Measurements from ENCODE around the gene MYH15. TPM values are rescaled to one million over a fixed set of nuclear protein-coding genes. Genes with fewer than 3 reads are reported as not detected.

Gene MYH15
- total RNA-seq, 4 donors from 2014 or later: under 0.01 to 0.22 TPM; not detected in 2

DNA sequence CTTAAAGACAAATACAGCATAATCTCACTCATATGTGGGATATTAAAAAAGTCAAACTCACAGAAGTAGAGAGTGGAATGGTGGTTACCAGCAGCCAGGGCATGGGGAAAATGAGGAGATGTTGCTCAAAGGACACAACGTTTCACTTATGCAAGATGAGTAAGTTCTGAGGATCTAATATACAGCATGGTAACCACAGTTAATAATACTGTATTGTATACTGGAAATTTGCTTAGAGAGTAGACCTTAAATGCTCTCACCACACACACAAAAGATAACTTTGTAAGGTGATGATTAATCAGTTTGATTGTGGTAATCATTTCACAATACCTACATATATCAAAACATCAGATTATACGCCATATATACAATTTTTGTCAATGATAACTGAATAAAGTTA, 60.0 kb downstream of the MYH15 start:
- DNase-seq (ENCODE audit: low spot score in 2 of 2): no peak
- H3K4me3 ChIP-seq: no peak overlapping the region
- no peaks in the 10 kb centered on the region for H3K27me3 ChIP-seq
- TF ChIP-seq POLR2A (IDR thresholded peaks at IDR 0.05) (no peak), EP300 (IDR thresholded peaks at IDR 0.05) (no peak)
- TF ChIP-seq, protein P1, sequence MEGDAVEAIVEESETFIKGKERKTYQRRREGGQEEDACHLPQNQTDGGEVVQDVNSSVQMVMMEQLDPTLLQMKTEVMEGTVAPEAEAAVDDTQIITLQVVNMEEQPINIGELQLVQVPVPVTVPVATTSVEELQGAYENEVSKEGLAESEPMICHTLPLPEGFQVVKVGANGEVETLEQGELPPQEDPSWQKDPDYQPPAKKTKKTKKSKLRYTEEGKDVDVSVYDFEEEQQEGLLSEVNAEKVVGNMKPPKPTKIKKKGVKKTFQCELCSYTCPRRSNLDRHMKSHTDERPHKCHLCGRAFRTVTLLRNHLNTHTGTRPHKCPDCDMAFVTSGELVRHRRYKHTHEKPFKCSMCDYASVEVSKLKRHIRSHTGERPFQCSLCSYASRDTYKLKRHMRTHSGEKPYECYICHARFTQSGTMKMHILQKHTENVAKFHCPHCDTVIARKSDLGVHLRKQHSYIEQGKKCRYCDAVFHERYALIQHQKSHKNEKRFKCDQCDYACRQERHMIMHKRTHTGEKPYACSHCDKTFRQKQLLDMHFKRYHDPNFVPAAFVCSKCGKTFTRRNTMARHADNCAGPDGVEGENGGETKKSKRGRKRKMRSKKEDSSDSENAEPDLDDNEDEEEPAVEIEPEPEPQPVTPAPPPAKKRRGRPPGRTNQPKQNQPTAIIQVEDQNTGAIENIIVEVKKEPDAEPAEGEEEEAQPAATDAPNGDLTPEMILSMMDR (IDR thresholded peaks at IDR 0.05): no peak
- peaks cover 0 to 24% (median 4%) of the 10 kb centered on the region in 4 donors for H3K9me3 ChIP-seq
- H3K27ac ChIP-seq: no peak overlapping the region
- no peaks in the 10 kb centered on the region for H3K4me1 ChIP-seq
- H3K36me3 ChIP-seq: no peaks in the 10 kb centered on the region
- WGBS, 2 donors: 39 to 43% methylated on average over 2 of the region's 2 CpGs

DNA sequence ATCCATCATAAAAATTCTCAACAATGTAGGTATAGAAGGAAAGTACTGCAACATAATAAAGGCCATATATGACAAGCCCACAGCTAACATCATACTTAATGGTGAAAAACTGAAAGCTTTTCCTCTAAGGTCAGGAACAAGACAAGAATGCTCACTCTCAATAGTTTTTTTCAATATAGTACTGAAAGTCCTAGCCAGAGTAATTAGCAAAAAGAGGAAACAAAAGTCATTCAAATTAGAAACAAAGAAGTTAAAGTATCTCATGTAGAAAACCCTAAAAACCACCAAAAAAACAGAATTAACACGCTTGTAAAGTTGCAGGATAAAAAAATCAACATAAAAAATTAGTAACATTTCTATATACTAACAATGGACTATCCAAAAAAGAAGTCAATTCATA, 61.8 kb downstream of the MYH15 start:
- H3K36me3 ChIP-seq: no peaks in the 10 kb centered on the region
- 67 to 72% methylated on average over 1 of the region's 1 CpG for WGBS, 2 donors
- no peak overlapping the region for H3K27ac ChIP-seq
- H3K4me1 ChIP-seq: no peaks in the 10 kb centered on the region
- DNase-seq (ENCODE audit: low spot score in 2 of 2): no peak
- H3K27me3 ChIP-seq: no peaks in the 10 kb centered on the region
- TF ChIP-seq, protein P1 (IDR thresholded peaks at IDR 0.05): no peak
- TF ChIP-seq POLR2A (IDR thresholded peaks at IDR 0.05): no peak
- TF ChIP-seq EP300 (IDR thresholded peaks at IDR 0.05): no peak
- peaks cover 0 to 24% (median 4%) of the 10 kb centered on the region in 4 donors for H3K9me3 ChIP-seq
- no peak overlapping the region for H3K4me3 ChIP-seq

DNA sequence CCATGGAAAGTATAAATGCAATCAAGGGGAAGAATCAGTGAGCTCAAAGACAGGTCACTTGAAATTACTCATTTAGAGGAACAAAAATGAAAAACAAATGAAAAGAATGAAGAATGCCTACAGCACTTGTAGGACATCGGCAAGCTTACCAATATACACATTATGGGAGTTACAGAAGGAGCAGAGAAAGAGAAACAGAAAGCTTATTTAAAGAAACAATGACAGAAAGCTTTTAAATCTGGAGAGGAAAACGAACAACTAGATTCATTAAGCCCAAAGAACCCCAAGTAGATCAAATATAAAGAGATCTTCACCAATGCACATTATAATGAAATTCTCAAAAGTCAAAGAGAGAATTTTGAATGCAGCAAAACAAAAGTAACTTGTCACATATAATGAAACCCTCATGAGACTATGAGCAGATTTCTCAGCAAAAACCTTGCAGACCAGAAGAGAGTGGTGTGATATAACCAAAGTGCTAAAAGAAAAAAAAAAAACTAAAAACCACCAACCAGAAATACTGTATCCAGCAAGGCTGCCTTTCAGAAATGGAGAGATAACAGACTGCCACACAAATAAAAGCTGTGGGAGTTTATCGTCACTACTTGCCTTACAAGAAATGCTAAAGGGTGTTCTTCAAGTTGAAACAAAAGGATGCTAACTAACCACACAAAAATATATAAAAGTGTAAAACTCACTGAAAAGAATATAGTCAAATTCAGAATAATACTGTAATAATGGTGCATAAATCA, 63.1 kb downstream of the MYH15 start:
- TF ChIP-seq POLR2A (IDR thresholded peaks at IDR 0.05) (no peak), EP300 (IDR thresholded peaks at IDR 0.05) (no peak)
- TF ChIP-seq, protein P1 (IDR thresholded peaks at IDR 0.05): no peak
- H3K9me3 ChIP-seq: peaks cover 0 to 24% (median 4%) of the 10 kb centered on the region in 4 donors
- no peak overlapping the region for H3K27ac ChIP-seq
- H3K36me3 ChIP-seq: no peaks in the 10 kb centered on the region
- no peaks in the 10 kb centered on the region for H3K4me1 ChIP-seq
- 87 to 90% methylated on average over 3 of the region's 3 CpGs for WGBS, 2 donors
- H3K4me3 ChIP-seq: no peak overlapping the region
- no peak for DNase-seq (ENCODE audit: low spot score in 2 of 2)
- no peaks in the 10 kb centered on the region for H3K27me3 ChIP-seq

DNA sequence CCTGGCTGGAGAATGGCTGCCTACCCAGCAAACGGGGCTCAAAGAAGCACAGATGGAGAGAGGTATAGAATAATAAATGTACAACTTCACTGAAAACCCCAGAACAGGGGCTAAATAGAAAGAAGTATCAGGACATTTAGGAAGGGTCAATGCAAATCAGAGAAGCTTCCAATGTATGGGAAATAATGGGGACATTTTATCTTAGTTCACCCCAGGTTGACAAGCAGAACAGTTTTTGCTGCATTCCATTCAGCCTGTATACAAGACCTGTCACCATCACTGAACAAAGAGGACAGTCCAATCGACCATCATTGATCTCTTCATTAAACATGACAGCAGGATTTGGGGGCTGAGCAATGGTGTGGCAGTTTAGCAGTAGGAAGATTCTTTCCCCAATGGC, 68.1 kb downstream of the MYH15 start:
- H3K27ac ChIP-seq: peak overlapping the region in 1 of 4 donors; percentile 14
- TF ChIP-seq, protein P1 (IDR thresholded peaks at IDR 0.05): no peak
- TF ChIP-seq POLR2A (IDR thresholded peaks at IDR 0.05) (no peak), EP300 (IDR thresholded peaks at IDR 0.05) (no peak)
- peaks cover 0 to 10% (median under 1%) of the 10 kb centered on the region in 4 donors for H3K9me3 ChIP-seq
- H3K4me1 ChIP-seq: peaks cover 0 to 15% (median 0%) of the 10 kb centered on the region in 4 donors
- no peaks in the 10 kb centered on the region for H3K27me3 ChIP-seq
- H3K36me3 ChIP-seq: no peaks in the 10 kb centered on the region
- H3K4me3 ChIP-seq: no peak overlapping the region
- WGBS, 2 donors: 60 to 67% methylated on average over 2 of the region's 2 CpGs
- DNase-seq (ENCODE audit: low spot score in 2 of 2): no peak

DNA sequence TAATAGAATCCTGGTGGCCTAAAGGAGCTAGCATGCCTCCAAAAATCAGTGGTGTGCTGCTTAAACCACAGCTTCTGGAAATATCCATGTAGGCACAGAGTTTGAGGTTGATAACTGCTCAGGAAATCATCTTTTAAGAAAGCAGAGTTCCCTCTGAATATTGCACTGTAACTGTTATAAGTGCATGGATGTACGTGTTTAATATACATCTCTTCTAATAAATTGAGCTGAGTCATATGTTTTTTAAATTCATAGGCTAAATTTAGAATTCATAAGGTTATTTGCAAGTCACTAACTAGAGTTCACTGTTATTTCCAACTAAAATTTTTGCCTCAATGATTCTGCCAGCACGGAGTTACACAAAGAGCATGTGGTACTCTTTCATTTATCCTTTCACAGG, 68.9 kb downstream of the MYH15 start:
- Histone ChIP-seq H3K9me3 (peaks cover 0 to 4% (median 0%) of the 10 kb centered on the region in 4 donors), H3K4me3 (no peak overlapping the region), H3K27me3 (no peaks in the 10 kb centered on the region), H3K27ac (peak overlapping the region in 1 of 4 donors; percentile 18), H3K4me1 (peaks cover 0 to 15% (median 0%) of the 10 kb centered on the region in 4 donors), H3K36me3 (no peaks in the 10 kb centered on the region)
- TF ChIP-seq, protein P1 (IDR thresholded peaks at IDR 0.05): no peak
- TF ChIP-seq EP300 (IDR thresholded peaks at IDR 0.05) (no peak), POLR2A (IDR thresholded peaks at IDR 0.05) (no peak)
- 12 to 28% methylated on average over 2 of the region's 2 CpGs for WGBS, 2 donors
- DNase-seq (ENCODE audit: low spot score in 2 of 2): no peak

All from tibial nerve (tissue), 4 donors.